KMS-11 (cell line): ENCODE data around the gene TRIM15.

Experiments used
- H2AFZ ChIP-seq: fragments of 200-600 bp; sonication (generic); 2 replicates; pipeline ENCODE4 v1.6.1; 2016; ENCODE audit warnings: antibody characterized with exemption, mixed run types, low read depth
- H3K27ac ChIP-seq: fragments of 200-600 bp; sonication (generic); 2 replicates; pipeline ENCODE4 v1.6.1; 2016; ENCODE audit warnings: mild to moderate bottlenecking, mixed run types
- H3K27me3 ChIP-seq: fragments of 200-600 bp; sonication (generic); 2 replicates; pipeline ENCODE4 v1.6.1; 2017; ENCODE audit warnings: mild to moderate bottlenecking, low read depth, mixed run types, moderate library complexity; ENCODE audit not compliant: insufficient read depth
- H3K36me3 ChIP-seq: fragments of 200-600 bp; sonication (generic); 2 replicates; pipeline ENCODE4 v1.6.1; 2017; ENCODE audit warnings: mild to moderate bottlenecking, mixed run types; ENCODE audit not compliant: insufficient read depth
- H3K4me1 ChIP-seq: fragments of 200-600 bp; sonication (generic); 2 replicates; pipeline ENCODE4 v1.6.1; 2016; ENCODE audit warnings: mild to moderate bottlenecking, low read depth, mixed run types; ENCODE audit not compliant: poor library complexity, severe bottlenecking
- H3K4me2 ChIP-seq: fragments of 200-600 bp; sonication (generic); 2 replicates; pipeline ENCODE4 v1.7.0; 2016; ENCODE audit warnings: mild to moderate bottlenecking, mixed run types
- H3K4me3 ChIP-seq: fragments of 200-600 bp; sonication (generic); IDR thresholded peaks from 2 replicates; pipeline ENCODE4 v1.6.1; 2017; ENCODE audit warnings: low read depth, low read length, mixed read lengths; ENCODE audit not compliant: insufficient read depth
- H3K79me2 ChIP-seq: fragments of 200-600 bp; sonication (generic); 2 replicates; pipeline ENCODE4 v1.6.1; 2016; ENCODE audit warnings: low read depth, mixed run types; ENCODE audit not compliant: insufficient read depth
- H3K9ac ChIP-seq: fragments of 200-600 bp; sonication (generic); 2 replicates; pipeline ENCODE4 v1.6.1; 2016; ENCODE audit warnings: mild to moderate bottlenecking, mixed run types
- H4K20me1 ChIP-seq: fragments of 200-600 bp; sonication (generic); 2 replicates; pipeline ENCODE4 v1.6.1; 2016; ENCODE audit warnings: mild to moderate bottlenecking, mixed run types; ENCODE audit not compliant: insufficient read depth
- CTCF ChIP-seq: fragments of 200-600 bp; sonication (generic); conservative IDR thresholded peaks from 2 replicates; pipeline ENCODE4 v1.6.1; 2017; ENCODE audit warnings: low read depth, mild to moderate bottlenecking, antibody characterized with exemption, low read length, moderate library complexity, mixed read lengths

TRIM15 gene

GRCh38 chr6:30144811-30145210 is 18.5 kb upstream of the TRIM15 start:
- Histone ChIP-seq H3K27ac (no peak overlapping the region), H3K79me2 (no peaks in the 10 kb centered on the region), H3K4me3 (no peak overlapping the region), H3K36me3 (no peaks in the 10 kb centered on the region), H3K9ac (no peak overlapping the region), H3K27me3 (no peaks in the 10 kb centered on the region), H4K20me1 (no peaks in the 10 kb centered on the region), H3K4me2 (no peak overlapping the region), H3K4me1 (peaks cover 19% of the 10 kb centered on the region), H2AFZ (no peak overlapping the region)
- TF ChIP-seq CTCF, result no peak

GRCh38 chr6:30145818-30146217 is 17.5 kb upstream of the TRIM15 start:
- Histone ChIP-seq H3K4me3 (no peak overlapping the region), H3K36me3 (no peaks in the 10 kb centered on the region), H3K4me1 (peaks cover 19% of the 10 kb centered on the region), H3K27me3 (no peaks in the 10 kb centered on the region), H2AFZ (no peak overlapping the region), H3K4me2 (no peak overlapping the region), H4K20me1 (no peaks in the 10 kb centered on the region), H3K79me2 (no peaks in the 10 kb centered on the region), H3K27ac (no peak overlapping the region), H3K9ac (no peak overlapping the region)
- TF ChIP-seq CTCF, result no peak

- Histone ChIP-seq H3K27ac (no peak overlapping the region), H3K4me3 (no peak overlapping the region), H3K4me1 (peaks cover 19% of the 10 kb centered on the region), H4K20me1 (no peaks in the 10 kb centered on the region), H3K79me2 (no peaks in the 10 kb centered on the region), H3K4me2 (peak overlapping the region; percentile 19; the same call in 1 of the 2 replicates), H3K9ac (no peak overlapping the region), H2AFZ (peak overlapping the region; percentile 15; the same call in 1 of the 2 replicates), H3K27me3 (no peaks in the 10 kb centered on the region), H3K36me3 (no peaks in the 10 kb centered on the region)
- no peak for TF ChIP-seq CTCF
Measured at GRCh38 chr6:30147096-30147495, 16.2 kb upstream of the TRIM15 start.

GRCh38 chr6:30149234-30149633 is 14.1 kb upstream of the TRIM15 start:
- no peak for TF ChIP-seq CTCF

More at GRCh38 chr6:30149234-30149633, 14.1 kb upstream of the TRIM15 start:
- peaks cover 19% of the 10 kb centered on the region for H3K4me1 ChIP-seq
- no peaks in the 10 kb centered on the region for H4K20me1 ChIP-seq
- no peaks in the 10 kb centered on the region for H3K27me3 ChIP-seq
- H2AFZ ChIP-seq, result no peak overlapping the region
- H3K4me2 ChIP-seq, result no peak overlapping the region
- no peak overlapping the region for H3K9ac ChIP-seq
- H3K4me3 ChIP-seq, result no peak overlapping the region
- H3K79me2 ChIP-seq, result no peaks in the 10 kb centered on the region
- no peaks in the 10 kb centered on the region for H3K36me3 ChIP-seq
- H3K27ac ChIP-seq, result no peak overlapping the region
